ENCODE data around the gene PRR16.

DNA sequence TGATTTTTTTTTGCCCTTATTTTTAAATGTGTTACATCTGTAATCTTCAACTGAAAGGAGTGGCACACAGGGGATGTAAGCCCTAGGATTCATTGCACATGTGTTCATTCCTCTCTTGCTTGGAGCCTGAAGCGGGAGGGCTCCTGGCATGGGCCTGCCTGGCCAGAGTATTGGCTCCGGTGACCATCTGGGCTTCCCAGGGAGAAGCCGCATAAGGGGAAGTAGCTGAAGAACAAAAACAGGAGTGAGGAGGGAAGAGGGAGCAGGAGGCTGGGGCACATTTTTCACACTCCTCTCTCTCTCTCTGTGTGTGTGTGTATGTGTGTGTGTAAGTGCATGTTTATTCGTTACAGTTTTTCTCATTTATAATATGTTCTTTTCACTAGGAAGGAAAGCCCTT is 269.9 kb downstream of the PRR16 start:
- TF ChIP-seq, protein P1, sequence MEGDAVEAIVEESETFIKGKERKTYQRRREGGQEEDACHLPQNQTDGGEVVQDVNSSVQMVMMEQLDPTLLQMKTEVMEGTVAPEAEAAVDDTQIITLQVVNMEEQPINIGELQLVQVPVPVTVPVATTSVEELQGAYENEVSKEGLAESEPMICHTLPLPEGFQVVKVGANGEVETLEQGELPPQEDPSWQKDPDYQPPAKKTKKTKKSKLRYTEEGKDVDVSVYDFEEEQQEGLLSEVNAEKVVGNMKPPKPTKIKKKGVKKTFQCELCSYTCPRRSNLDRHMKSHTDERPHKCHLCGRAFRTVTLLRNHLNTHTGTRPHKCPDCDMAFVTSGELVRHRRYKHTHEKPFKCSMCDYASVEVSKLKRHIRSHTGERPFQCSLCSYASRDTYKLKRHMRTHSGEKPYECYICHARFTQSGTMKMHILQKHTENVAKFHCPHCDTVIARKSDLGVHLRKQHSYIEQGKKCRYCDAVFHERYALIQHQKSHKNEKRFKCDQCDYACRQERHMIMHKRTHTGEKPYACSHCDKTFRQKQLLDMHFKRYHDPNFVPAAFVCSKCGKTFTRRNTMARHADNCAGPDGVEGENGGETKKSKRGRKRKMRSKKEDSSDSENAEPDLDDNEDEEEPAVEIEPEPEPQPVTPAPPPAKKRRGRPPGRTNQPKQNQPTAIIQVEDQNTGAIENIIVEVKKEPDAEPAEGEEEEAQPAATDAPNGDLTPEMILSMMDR (IDR thresholded peaks at IDR 0.05; ENCODE audit: insufficient read depth, low read length, poor library complexity, severe bottlenecking), result no peak
- TF ChIP-seq EZH2phosphoT487 (conservative IDR thresholded peaks at IDR 0.05; ENCODE audit: low read length), result no peak
